Muscle of back (tissue), 13 donors: ENCODE results near the gene CYP3A7. TPM values are rescaled to one million over a fixed set of nuclear protein-coding genes. Genes with fewer than 3 reads are reported as not detected.
"Not testable (repeated sequence)": the region's sequence is repeated elsewhere in the genome, so short reads cannot be mapped to it uniquely, and the experiment has no call there.

Experiments
- DNase-seq, 3 donors: peaks; one replicate each; pipeline versions ENCODE4 v3.0.0 to v3.0.0-alpha.2; 2013
- long read RNA-seq, 9 donors: transcript quantifications; one replicate each; lab custom pipeline, GENCODE V29; 2026
- polyA plus RNA-seq, 10 donors: library from polyadenylated mRNA; unstranded; fragments of 120-200 nt; gene quantifications; one replicate each; pipeline ENCODE4 v1.2.1, GENCODE V29; 2013; ENCODE audit not compliant: insufficient read length in 10 of 10

CYP3A7 gene
- polyA plus RNA-seq: 1 to 10 TPM in 1 of 10 donors, under 1 TPM in 3, not detected in 6; 0.31 to 1.6 (median 0.46) TPM
- long read RNA-seq, donor 1: 0 reads
- long read RNA-seq, donor 2: 0 reads
- long read RNA-seq, donor 3: 0 reads
- long read RNA-seq, donor 4: 0 reads
- long read RNA-seq, donor 5: 0 reads
- long read RNA-seq, donor 6: 0 reads
- long read RNA-seq, donor 7, partial matches to known transcripts: 6 of 6 reads
- long read RNA-seq, donor 7, other reads (novel, unspliced or antisense): 0 of 6 reads
- long read RNA-seq, donor 8: 0 reads
- long read RNA-seq, donor 9: 0 reads

DNA sequence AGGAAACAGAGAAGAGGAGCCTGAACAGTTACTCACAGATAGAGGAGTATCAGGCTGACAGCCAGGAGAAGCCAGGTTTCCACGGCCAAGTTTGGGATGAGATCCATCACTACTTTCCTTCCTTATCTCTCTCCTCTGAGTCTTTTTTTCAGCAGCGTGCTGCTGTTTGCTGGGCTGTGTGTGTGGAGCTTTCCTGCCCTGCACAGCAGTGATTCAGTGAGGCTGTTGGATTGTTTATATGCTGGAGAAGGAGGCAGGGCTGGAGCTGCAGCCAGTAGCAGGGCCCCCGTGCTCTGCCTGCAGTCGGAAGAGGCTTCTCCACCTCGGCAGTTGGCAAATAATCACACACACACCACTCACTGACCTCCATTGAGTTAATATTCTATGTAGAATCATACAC, at the start of gene CYP3A7:
Gene CYP3A7, minus strand, starts transcription at position 210 of the 400 bp plus-strand sequence. Its CDS starts 103 bp downstream, at position 107.
- DNase-seq: no peak

DNA sequence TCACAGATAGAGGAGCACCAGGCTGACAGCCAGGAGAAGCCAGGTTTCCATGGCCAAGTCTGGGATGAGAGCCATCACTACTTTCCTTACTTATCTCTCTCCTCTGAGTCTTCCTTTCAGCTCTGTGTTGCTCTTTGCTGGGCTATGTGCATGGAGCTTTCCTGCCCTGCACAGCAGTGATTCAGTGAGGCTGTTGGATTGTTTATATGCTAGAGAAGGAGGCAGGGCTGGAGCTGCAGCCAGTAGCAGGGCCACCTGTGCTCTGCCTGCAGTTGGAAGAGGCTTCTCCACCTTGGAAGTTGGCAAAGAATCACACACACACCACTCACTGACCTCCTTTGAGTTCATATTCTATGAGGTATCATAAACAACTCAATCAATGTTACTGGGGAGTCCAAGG, 49.0 kb upstream of the CYP3A7 start, which contains the start of gene CYP3A4:
Gene CYP3A4, minus strand, starts transcription at position 178 of the 400 bp plus-strand sequence. Its CDS starts 103 bp downstream, at position 75.
- DNase-seq: no peak

DNA sequence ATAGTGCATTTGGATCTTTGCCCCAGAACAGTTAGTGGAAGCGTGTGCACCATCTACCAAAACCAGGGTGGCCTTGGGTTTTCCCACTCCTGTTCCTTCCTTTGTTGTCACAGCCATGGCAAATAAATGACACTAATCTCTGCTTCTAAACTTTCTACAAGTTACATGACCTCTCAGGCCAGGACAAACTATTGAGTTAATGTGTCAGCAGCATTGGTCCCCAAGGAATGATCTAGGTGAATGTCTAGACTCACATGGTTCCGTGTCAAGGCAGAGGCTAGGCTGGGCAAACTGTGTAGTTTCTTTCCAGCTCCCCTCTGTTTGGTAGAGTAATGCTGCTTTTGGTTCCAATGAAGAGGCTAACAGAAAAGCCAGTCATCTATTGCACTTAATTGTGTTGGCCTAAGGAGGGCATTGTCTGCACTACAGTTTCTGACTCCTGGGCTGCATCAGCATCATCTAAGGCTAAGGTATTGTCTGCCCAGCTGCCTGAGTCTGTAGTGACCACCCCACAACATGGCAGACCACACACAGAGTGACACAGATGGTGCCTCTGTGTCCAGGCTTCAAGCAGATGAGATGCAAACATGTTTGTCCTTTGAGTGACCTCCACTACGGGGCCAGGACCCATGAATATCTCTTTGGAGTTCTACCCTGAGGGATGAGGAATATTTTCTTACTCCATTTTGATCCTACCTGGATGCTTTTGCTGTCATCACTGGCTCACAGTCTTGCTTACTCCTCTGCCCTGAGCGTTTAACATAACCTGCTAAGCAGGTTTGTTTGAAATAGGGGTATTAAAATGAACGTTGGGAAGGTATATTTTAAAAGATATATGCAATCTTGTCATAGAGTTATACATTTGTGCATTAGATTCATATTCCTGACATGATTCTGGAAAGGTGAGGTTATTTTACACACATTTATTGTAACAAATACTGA, 47.3 kb upstream of the CYP3A7 start:
- no peak for DNase-seq

DNA sequence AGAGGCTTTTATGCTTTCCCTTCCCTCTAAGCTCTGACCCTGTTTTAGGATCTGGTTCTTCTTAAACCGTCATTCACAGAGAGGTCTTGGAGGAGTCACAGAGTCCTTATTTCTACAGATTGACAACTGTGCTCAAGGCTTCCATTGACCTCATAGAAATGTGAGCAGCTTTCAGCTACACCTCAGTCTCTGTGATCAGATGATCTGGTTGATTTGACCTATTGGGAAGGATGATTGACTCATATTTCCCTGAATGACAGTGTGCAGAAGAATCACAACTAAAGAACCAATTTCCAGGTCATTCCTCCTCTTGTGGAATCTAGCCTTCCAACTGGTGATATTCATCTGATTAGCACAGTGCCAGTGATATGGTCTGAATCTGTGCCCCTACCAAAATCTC, 45.6 kb upstream of the CYP3A7 start:
- DNase-seq: no peak

DNA sequence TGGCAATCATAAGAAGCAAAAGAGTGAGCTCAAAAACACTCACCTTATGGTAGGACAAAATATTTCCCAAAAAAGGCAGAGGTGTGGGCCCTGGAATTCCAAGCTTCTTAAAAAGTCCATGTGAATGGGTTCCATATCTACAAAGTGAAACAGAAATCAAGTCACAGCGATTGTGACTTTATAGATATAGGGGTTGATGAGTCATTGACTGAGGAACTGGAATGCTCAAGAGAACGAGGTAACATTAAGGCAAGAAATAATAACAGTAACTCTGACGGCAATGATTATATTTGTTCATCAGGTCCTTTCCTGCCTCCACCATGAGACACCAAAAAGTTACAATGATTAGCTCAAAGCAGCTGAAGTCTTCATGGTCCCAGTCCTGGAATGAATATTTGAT, 45.0 kb upstream of the CYP3A7 start:
- no peak for DNase-seq

DNA sequence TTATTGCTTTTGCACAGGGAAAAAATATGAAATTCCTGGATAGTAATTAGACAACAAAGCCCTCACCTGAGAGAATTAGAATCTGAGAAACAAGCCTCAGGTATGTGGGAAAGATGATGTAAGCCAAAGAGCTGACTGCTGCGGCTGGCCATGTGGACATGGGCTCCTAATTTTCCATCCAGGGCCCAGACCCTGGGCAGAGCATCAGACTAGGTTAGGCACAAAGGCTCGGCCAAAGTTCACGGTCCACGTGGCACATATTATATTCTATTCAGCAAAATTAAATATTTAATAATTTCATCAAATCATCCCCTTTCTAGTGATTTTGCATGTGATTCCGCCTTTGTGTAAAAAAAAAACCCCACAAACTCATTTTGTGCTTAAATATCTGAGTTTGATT, 43.9 kb upstream of the CYP3A7 start:
- no peak for DNase-seq

DNA sequence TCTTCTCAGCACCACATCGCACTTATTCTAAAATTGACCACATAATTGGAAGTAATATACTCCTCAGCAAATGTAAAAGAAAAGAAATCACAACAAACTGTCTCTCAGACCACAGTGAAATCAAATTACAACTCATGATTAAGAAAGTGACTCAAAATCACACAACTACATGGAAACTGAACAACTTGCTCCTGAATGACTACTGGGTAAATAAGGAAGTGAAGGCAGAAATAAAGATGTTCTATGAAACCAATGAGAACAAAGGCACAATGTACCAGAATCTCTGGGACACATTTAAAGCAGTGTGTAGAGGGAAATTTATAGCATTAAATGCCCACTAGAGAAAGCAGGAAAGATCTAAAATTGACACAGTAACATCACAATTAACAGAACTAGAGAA, 38.4 kb upstream of the CYP3A7 start:
- DNase-seq: not testable (repeated sequence)

DNA sequence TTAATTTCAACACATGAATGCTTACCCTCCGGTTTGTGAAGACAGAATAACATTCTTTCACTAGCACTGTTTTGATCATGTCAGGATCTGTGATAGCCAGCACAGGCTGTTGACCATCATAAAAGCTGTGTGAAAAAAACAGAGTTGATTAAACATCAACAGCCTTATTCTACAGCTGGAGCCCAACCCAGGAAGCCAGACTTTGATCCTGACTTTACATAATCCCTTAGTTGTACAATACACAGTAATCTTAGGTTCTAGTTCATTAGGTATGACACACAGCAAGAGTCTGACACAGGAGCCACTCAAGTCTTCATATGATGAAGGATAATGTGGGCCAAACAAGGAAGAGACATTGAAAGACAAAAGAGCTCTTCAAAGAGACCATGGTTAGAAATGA, 37.6 kb upstream of the CYP3A7 start:
- no peak for DNase-seq

DNA sequence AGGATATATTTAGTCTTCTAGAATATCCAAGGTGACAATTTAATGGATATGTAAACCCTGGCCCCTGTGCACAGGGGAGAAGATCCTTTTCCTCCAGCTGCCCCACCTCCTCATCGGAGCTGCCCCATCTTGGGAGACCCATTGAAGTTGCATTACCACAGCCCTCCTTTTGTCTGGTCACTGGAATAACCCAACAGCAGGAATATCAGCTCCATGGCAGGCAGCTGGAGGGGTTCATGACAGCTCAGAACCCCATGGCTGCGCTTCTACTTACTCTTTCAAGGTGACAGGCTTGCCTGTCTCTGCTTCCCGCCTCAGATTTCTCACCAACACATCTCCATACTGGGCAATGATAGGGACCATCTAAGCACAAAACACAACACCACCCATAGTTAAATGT, 34.5 kb upstream of the CYP3A7 start:
- not testable (repeated sequence) for DNase-seq

DNA sequence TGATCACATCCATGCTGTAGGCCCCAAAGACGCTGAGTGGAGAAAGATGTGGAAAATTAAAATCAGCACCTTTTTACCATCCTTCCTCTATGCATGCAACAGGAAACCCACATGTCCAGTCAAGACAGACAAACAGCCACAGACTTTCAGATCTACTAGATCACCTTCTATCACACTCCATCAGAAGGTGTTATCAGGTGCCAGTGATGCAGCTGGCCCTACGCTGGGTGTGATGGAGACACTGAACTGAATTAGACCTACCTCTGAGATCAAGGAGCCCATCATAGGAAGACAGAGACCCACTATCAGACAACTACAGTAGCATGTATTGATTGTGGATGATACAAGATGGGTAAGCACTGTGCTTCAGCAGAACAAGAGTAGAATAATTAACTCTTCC, 33.5 kb upstream of the CYP3A7 start:
- DNase-seq: no peak

DNA sequence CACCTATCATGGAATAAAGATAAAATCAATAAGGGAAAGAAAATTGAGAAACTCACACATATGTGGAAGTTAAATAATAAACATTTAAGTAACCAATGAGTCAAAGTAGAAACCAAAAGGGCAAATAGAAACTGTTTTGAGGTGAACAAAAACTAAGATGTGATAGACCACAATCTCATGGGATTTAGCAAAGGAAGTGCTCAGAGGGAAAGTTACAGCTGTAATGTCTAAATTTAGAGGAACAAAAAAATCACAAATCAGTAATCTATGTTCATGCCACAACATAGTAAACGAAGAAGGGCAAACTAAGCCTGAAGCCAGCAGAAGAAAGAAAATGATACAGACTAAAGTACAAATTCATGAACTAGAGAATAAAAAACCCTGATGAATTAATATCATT, 32.7 kb upstream of the CYP3A7 start:
- DNase-seq: no peak

DNA sequence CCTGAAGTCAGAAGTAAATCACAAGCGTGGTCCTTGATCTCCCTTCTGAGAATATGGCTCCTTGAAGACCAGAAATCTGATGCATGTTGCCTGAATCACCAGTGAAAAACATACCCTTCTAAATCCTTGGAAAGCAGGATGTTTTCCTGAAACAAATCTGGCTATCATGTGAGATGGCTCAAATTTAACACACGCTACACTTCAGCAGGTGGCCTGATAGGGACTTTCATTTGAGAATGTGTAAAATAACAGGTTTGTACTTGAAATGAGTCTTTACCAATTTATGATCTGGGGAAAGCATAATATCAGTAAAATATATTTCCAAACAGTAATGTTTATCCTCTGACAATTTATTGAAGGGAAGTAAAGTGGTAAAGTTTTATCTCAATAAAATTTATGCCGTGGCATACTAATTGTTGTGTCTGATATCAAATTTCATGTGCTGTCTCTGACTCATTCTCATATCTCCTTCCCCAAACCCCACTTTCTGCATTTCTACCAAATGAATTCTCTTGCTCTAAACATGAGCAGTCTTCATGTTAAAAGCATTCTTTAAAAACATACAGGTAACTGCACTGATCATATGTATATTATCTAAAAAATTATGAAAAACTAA, 31.6 kb upstream of the CYP3A7 start:
- DNase-seq: no peak

DNA sequence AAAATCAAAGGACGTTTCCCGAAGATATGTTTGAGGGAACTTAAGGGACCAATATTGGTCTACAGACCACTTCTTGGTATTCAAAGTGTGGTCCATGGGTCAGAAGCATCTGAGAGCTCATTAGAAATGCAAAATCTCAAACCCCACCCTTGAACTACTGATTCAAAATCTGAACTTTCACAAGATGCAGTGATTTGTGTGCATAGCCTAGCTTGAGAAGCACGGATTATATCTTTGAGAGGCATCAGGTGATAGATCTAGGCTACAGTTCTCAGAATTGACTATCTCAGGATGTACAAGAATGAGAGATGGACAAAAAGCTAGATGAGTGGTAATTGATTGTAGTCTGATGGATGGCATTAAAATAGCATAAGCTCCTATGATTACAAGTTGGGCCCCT, 29.5 kb upstream of the CYP3A7 start:
- no peak for DNase-seq

DNA sequence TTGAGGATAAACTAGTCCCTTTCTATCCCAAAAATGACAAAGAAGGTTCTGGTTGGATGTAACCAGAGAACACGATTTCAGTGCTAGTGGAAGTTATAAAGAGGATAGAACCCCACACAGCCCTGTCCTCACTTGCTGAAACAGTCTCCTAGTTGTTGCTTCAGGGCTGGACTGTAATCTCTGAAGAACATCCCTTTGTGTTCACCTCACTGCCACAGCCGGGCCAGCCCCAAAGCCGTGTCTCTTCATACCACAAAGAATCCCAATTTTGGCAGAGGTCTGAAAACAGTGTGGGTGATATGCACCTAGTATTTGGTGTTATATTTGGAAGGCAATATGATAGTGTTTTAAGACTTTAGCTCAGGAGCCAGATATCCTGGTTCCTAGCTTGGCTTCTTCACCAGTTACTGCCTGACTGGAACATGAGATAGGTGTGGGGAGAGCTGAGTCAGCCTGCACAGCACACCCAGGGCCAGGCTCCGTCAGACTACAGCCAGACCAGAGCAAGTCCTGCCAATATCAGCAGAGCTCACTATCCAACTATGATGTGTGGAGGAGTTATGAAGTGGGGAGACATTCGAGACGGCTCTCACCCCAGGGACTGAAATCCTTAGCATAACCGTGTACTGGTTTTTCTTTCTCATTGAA, 27.8 kb upstream of the CYP3A7 start:
- peak; percentile 22 to 49 (median 35) for DNase-seq

DNA sequence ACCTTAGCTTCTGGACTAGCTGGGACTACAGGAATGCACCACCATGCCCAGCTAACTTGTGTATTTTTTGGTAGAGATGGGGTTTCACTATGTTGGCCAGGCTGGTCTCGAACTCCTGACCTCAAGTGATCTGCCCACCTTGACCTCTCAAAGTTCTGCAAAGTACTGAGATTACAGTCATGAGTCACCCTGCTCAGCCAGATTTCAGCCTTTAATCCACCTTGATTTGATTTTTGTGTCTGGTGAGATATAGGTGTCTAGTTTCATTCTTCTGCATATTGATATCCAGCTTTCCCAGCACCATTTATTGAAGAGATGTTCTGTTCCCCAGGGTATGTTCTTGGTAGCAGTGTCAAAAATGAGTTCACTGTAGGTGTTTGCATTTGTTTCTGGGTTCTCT, 20.1 kb upstream of the CYP3A7 start:
- DNase-seq: no peak

DNA sequence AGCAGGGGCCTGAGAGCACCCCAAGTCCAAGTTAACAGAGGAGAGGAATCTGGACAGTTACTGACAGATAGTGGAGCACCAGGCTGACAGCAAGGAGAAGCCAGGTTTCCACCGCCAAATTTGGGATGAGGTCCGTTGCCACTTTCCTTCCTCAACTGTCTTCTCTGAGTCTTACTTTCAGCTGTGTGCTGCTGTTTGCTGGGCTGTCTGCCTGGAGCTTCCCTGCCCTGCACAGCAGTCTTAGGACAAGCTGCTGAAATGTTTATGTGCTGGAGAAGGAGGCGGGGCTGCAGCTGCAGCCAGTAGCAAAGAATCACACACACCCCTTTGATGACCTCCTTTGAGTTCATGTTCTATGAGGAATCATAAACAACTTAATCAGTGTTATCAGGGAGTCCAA, 17.4 kb upstream of the CYP3A7 start:
- peak in 1 of 3 donors; percentile 9 for DNase-seq

DNA sequence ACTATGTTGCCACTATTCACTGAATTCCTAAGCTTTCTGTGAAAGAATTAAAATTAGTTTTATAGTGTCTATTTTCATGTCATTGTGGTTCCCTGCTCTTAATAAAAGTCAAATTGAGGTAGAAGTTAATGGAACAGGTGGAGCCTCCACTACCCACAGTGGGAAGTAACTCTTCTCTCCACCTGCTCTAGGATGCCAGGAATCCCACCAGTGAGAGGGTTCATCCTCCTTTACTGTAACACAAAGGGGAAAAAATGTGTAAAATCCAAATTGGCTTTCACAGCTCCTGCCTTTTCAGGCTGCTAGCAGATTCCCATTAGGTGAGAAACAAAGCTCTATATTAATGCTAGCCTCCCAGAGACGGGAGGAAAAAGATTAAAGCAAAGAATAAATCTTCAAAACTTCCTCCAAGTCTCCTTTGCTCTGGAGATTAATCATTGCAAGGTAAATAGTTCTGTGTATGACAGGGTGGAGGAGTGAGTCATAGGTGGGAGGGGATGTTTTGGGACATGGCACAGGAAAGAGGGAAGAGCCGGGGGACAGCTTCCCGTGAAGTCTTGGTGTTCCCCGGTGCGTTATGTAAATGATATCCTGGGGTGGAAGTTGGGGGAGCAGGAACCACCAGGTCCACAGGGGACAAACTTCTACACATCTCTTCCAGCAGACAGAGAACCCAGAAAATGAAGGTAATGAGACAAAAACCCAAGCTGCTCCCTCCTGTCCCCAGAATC, 16.5 kb upstream of the CYP3A7 start:
- not testable (repeated sequence) for DNase-seq

DNA sequence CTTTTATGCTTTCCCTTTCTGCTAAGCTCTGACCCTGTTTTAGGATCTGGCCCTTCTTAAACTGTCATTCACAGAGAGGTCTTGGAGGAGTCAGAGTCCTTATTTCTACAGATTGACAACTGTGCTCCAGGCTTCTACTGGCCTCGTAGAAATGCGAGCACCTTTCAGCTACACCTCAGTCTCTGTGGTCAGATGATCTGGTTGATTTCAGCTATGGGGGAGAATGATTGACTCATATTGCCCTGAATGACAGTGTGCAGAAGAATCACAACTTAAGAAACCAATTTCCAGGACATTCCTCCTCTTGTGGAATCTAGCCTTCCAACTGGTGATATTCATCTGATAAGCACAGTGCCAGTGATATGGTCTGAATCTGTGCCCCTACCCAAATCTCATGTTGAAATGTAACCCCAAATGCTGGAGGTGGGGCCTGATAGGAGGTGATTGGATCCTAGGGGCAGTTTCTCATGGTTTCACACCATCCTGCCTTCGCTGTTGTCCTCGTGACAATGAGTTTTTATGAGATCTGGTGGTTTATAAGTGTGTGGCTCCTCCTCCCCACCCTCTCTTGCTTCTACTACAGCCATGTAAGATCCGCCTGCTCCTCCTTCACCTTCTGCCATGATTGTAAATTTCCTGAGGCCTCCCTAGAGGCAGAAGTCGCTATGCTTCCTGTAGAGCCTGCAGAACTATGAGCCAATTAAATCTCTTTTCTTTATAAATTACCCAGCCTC, 14.0 kb upstream of the CYP3A7 start:
- DNase-seq: no peak

DNA sequence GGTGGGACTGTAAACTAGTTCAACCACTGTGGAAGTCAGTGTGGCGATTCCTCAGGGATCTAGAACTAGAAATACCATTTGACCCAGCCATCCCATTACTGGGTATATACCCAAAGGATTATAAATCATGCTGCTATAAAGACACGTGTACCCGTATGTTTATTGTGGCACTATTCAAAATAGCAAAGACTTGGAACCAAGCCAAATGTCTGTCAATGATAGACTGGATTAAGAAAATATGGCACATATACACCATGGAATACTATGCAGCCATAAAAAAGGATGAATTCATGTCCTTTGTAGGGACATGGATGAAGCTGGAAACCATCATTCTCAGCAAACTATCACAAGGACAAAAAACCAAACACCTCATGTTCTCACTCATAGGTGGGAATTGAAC, 11.9 kb upstream of the CYP3A7 start:
- DNase-seq: not testable (repeated sequence)

DNA sequence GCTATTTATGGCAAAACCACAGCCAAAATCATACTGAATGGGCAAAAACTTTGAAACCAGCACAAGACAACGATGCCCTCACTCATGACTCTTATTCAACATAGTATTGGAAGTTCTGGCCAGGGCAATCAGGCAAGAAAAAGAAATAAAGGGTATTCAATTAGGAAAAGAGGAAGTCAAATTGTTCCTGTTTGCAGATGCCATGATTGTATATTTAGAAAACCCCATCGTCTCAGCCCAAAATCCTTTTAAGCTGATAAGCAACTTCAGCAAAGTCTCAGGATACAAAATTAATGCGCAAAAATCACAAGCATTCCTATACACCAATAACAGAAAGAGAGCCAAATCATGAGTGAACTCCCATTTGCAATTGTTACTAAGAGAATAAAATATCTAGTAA, 10.4 kb upstream of the CYP3A7 start:
- not testable (repeated sequence) for DNase-seq
